Medulla oblongata (tissue), 1 donor: ENCODE measurements around the gene FBN2.
"Not testable (repeated sequence)": the region's sequence is repeated elsewhere in the genome, so short reads cannot be mapped to it uniquely, and the experiment has no call there.

ENCODE experiments used
- DNase-seq: peaks from one replicate; pipeline ENCODE4 v3.0.0-alpha.2; 2015; ENCODE audit errors: extremely low spot score

Gene FBN2

GRCh38 chr5:128534726-128535125 is 3.3 kb downstream of the FBN2 start:
- no peak for DNase-seq

DNA sequence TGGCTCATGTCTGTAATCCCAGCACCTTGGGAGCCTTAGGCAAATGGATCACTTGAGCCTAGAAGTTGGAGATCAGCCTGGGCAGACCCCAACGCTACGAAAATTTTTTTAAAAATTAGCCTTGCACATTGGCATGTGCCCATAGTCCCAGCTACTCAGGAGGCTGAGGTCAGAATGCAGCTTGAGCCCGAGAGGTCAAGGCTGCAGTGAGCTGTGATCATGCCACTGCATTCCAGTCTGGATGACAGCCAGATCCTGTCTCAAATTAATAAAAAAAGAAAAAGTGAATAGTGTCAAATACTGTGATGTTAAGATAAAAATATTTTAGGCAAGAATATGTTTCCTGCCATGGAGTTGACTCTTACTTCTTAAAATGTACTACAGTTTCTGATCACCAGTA is 5.3 kb downstream of the FBN2 start:
- no peak for DNase-seq

GRCh38 chr5:128532127-128532526 is 5.9 kb downstream of the FBN2 start:
- DNase-seq = no peak

GRCh38 chr5:128528637-128529255 is 9.3 kb downstream of the FBN2 start:
- no peak for DNase-seq

DNA sequence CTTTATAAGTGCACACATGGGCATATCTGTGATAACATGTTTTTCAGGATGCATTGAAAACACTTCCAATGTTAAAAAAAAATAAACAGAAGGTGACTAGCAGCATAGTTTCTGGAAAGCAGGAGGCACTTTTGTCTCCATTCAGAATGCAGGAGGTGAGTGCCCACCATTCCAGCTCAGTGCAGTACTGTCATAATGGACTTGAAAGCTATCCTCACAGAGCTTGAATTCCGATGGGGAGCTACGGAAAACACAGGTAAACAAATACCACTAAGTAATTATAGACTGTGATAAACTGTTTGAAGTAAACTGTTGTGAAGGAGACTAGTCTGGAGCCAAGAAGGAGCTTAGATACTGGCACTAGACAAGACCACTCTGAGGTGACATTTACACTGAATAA is 9.9 kb downstream of the FBN2 start:
- no peak for DNase-seq

GRCh38 chr5:128527077-128527476 is 11.0 kb downstream of the FBN2 start:
- no peak for DNase-seq

- no peak for DNase-seq
These were observed 15.7 kb downstream of the FBN2 start for GRCh38 chr5:128522336-128522735.

DNA sequence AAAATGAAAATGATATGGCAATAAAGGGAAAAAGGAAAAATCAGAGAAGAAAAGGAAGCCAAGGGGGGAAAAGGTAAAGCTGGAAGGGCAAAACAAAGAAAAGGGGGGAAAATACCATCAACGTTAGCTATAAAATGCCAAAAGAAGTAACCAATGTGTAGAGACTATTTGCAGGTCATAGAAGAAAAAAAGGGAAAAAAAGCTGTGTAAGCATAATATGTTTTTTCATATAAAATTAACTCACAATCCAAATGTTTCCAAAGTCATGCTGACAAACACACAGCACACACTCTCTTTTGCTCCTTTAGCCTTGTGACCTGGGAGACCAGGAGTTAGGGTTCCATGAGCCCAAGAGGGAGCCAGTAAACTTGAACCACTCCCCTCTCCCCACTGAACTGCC is 18.2 kb downstream of the FBN2 start:
- DNase-seq = no peak

- no peak for DNase-seq
These were observed 21.1 kb downstream of the FBN2 start for GRCh38 chr5:128516978-128517377.

- DNase-seq = no peak
These were observed 24.2 kb downstream of the FBN2 start for GRCh38 chr5:128513806-128514205.

DNA sequence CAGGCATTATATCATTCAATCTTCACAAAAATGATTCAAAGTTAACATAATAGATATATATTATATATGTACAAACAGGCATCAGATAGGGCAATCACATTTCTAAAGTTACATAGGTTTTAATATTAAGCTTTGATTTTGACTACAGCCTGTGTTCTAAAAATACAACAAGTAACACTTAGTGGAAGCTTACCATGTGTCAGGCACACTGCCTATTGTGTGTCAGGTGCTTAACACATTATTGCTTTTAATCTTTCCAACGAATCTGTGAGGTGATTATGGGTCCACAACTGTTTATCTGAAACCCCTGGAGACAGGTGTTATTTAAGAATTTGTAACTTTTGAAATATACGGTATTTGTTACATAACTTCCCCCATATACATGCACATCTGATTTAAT is 25.2 kb downstream of the FBN2 start:
- DNase-seq = no peak

DNA sequence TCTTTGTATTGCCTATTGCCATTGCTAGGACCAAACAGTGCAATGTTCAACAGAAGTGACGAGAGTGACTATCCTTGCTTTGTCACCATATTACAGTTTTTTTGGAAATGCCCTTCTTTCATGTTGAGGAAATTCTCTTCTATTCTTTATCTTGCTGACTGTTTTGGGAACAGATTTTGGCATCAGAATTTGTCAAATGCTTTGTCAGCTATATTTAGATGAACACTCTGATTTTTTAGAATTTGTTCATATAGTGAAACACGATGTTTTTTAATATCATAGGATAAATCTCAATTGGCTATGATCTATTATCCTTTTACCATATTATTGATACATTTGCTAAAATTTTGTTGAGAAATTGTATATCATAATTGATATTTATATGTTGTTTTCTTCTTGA is 31.4 kb downstream of the FBN2 start:
- no peak for DNase-seq

DNA sequence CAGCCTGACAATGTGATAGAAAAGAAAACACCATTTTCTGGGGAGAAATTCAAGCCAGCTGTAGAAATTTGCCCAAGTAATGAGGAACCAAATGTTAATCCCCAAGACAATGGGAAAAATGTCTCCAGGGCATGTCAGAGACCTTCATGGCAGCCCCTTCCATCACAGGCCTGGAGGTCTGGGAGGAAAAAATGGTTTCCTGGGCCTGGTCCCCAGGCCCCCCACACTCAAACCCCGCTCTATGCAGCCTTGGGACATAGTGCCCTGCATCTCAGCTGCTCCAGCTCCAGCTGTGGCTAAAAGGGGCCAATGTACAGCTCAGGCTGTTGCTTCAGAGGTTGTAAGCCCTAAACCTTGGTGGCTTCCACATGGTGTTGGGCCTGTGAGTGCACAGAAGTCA is 34.3 kb downstream of the FBN2 start:
- DNase-seq = not testable (repeated sequence)

GRCh38 chr5:128498844-128499455 is 39.1 kb downstream of the FBN2 start:
- DNase-seq = peak; percentile 40

DNA sequence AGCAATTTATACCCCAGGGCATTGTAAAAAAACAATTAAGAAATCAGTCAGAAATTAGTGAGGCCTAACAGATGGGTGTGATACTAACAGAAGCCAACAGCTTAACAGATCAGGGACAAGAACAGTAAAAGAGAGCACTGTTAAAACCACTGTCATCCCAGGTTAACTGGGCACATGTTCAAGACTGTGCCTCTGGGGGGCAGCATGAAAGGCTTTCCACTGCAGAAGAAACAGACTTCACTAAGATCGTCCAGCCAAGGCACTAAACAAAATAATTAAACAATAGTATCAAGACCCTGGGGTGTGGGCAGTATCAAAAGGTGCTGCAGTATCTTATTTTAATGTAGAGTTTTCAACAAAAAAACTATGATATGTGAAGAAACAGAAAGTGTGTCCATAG is 43.5 kb downstream of the FBN2 start:
- DNase-seq = no peak

GRCh38 chr5:128493657-128494329 is 44.3 kb downstream of the FBN2 start:
- no peak for DNase-seq

GRCh38 chr5:128491291-128491690 is 46.8 kb downstream of the FBN2 start:
- no peak for DNase-seq

DNA sequence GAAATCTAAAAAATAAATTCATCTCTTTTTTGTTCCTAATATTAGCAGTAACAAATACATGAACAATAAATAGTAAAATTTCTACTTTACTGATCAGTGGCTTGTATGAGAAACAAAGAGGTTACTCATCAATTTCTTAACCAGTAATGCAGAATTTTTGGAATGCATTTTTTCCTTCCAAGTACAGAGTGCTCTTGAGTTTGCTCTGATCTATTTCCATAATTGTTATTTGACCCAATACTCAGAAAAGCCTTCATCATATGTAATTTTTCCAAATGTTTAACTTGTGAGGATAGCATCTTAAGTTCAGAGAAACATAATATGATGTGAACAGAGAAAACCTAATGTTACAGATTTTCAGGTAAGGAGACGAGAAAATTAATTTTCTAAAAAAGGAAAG is 47.3 kb downstream of the FBN2 start:
- DNase-seq = no peak

DNA sequence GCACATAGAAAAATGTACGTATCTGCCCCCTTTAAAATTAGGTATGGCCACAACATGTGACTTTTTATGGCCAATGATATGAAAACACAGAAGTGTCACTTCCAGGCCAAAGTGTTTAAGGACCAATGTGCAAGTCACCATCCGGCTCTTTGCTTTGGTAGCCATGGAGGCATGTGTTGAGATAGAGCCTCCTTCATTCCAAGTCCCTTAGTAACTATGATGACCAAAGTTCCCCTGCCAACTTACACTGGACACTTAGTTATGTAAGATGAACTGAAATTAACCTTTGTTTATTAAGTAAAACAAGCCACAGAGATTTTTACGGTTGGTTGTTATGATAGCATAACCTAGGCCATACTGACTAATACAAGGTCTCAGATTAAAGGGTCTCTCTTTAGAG is 51.0 kb downstream of the FBN2 start:
- DNase-seq = no peak

DNA sequence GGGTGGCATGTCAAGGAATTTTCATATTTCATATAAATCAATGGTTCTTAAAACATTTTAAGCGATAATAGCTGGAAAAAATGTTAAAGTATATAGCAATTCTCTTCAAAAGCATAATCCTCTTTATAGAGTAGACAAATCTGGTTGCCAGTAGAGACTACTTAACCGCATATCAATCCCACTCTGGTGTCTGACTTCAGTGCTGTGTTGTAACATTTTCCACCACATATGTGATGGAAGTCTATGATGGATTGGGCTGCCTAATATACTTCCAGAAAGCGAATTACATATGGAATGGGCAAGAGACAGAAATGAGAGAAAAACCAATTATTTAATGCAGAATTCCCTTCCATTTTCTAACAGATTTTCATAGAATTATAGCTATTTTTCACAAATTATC is 54.3 kb downstream of the FBN2 start:
- DNase-seq = no peak

GRCh38 chr5:128480906-128481633 is 57.0 kb downstream of the FBN2 start:
- no peak for DNase-seq

GRCh38 chr5:128480158-128480557 is 57.9 kb downstream of the FBN2 start:
- no peak for DNase-seq
